ENCODE measurements around the gene PXDC1. TPM values are rescaled to one million over a fixed set of nuclear protein-coding genes. Genes with fewer than 3 reads are reported as not detected.

The PXDC1 gene
- total and polyA plus RNA-seq, 7 donors, result 9.0 to 116 (median 46.7) TPM

DNA sequence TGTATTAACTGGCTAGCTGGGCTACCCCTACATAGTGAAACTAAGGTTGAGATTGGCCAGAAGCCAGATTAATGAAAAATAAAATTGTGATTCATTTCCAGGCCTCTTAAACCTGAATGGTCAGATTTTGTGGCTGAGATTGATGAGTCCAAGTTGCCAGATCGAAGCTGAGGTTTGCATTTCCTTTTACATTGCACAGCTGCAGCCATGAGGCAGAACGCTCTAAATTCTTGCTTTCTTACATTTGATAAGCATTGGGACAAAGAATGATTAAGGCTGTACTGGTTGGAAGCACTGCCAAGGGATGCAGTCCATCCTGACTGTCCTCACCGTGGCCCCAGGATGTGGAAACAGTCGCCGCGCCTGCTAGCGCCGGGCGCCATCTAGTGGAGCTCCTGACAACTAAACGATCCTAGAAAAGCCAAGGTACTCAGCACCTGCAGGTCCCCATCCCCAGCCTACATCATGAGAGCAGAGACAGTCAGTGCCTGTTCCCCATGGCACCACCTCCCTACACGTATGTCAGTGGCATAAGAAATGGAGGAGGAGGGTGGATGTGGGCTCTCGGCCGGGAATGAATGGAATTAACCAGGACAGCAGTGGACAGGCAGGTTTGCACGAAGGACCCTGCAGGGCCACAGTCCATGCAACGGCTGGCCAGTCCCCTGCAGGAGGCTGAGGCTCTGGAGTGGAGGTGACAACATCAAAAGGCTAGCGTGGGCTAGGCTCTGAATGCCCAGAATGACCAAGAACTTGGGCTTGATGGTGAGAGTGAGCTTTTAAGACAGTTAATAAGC, 19.0 kb downstream of the PXDC1 start:
- Histone ChIP-seq H3K27ac (no peak overlapping the region), H3K27me3 (no peaks in the 10 kb centered on the region), H3K9me3 (no peaks in the 10 kb centered on the region), H3K36me3 (peaks cover 10 to 39% (median 28%) of the 10 kb centered on the region in 4 donors), H3K4me3 (no peak overlapping the region), H3K4me1 (peaks cover 0 to 34% (median 22%) of the 10 kb centered on the region in 4 donors)
- DNase-seq, result peak; percentile 89
- TF ChIP-seq POLR2AphosphoS5 (IDR thresholded peaks at IDR 0.05) (peak in 2 of 4 donors; percentile 12 to 14), POLR2A (IDR thresholded peaks at IDR 0.05) (no peak), EP300 (IDR thresholded peaks at IDR 0.05) (no peak)
- TF ChIP-seq, protein P1, sequence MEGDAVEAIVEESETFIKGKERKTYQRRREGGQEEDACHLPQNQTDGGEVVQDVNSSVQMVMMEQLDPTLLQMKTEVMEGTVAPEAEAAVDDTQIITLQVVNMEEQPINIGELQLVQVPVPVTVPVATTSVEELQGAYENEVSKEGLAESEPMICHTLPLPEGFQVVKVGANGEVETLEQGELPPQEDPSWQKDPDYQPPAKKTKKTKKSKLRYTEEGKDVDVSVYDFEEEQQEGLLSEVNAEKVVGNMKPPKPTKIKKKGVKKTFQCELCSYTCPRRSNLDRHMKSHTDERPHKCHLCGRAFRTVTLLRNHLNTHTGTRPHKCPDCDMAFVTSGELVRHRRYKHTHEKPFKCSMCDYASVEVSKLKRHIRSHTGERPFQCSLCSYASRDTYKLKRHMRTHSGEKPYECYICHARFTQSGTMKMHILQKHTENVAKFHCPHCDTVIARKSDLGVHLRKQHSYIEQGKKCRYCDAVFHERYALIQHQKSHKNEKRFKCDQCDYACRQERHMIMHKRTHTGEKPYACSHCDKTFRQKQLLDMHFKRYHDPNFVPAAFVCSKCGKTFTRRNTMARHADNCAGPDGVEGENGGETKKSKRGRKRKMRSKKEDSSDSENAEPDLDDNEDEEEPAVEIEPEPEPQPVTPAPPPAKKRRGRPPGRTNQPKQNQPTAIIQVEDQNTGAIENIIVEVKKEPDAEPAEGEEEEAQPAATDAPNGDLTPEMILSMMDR (IDR thresholded peaks at IDR 0.05), result peak; percentile 83 to 89 (median 86)
- intact Hi-C loops (cut with DNase I), result loop anchor here (1.0 to 10.0 kb wide), 5 partner anchors 275 to 608 kb away; partner anchors contain the start of gene SLC22A23
- 20 to 29% methylated on average over 16 of the region's 16 CpGs for WGBS, 2 donors

DNA sequence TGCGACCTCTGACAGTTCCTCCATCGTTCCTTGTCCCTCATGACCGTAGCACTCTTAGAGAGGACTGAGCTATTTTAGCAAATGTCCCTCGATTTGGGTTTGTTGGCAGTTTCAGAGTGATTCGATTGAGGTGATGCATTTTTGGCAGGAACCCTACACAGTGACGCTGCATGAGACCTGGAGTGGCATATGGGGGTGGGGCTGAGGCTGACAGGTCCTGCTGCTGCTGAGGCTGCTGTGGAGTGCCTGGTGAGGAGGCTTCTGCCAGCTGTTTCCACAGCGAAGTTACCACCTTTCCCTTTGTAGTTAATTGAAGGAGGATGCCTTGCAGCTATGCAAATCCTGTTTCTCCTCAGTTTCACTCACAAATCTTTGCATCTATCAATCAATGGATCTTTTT, 19.8 kb downstream of the PXDC1 start:
- no peaks in the 10 kb centered on the region for H3K9me3 ChIP-seq
- H3K27ac ChIP-seq, result no peak overlapping the region
- no peak overlapping the region for H3K4me3 ChIP-seq
- no peaks in the 10 kb centered on the region for H3K27me3 ChIP-seq
- DNase-seq, result no peak
- WGBS, 2 donors, result 88% methylated on average over 7 of the region's 7 CpGs
- TF ChIP-seq EP300 (IDR thresholded peaks at IDR 0.05), result no peak
- TF ChIP-seq POLR2A (IDR thresholded peaks at IDR 0.05), result no peak
- no peak for TF ChIP-seq POLR2AphosphoS5 (IDR thresholded peaks at IDR 0.05)
- TF ChIP-seq, protein P1 (IDR thresholded peaks at IDR 0.05), result no peak
- peaks cover 0 to 37% (median 22%) of the 10 kb centered on the region in 4 donors for H3K4me1 ChIP-seq
- intact Hi-C loops (cut with DNase I), result loop anchor here (1.0 to 10.0 kb wide), 5 partner anchors 274 to 607 kb away; partner anchors contain the start of gene SLC22A23
- H3K36me3 ChIP-seq, result peaks cover 19 to 40% (median 33%) of the 10 kb centered on the region in 4 donors

DNA sequence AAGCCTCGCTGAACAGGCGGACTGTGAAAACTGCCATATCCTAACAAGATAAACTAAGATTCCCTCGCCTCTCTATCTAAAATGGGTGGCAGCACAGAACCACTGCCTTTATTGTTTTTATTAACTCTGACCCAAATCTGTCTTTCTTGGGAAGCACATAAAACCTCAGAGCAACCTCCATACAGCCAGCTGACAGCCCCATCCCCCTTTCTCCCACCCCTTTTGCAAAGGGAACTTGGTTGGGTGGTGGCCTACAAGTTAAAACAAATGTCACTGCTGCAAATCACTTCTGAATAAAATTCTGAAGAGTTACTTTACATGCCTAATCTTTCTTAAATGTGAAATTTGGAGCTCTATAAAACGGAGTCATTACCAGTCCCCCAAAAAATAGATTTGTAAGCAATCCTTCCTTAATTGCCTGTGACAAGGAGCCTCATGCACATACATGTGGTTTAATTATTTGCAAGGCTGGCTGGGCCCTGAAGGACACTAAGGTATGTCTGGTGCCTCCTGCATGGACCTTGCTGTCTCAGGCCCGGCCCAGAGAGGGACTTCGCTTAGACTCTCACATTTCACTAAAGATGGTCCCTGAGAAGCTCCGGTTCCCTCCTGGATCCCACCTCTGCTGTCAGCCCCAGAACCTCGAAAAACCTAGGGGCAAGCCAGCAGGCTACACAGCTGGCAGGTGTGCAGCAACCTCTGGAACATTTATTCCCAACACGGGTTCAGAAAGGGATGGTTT, 21.7 kb downstream of the PXDC1 start:
- H3K4me3 ChIP-seq, result no peak overlapping the region
- H3K27ac ChIP-seq, result no peak overlapping the region
- no peaks in the 10 kb centered on the region for H3K9me3 ChIP-seq
- H3K36me3 ChIP-seq, result peaks cover 12 to 38% (median 25%) of the 10 kb centered on the region in 4 donors
- no peak for DNase-seq
- 84 to 92% methylated on average over 9 of the region's 9 CpGs for WGBS, 2 donors
- intact Hi-C loops (cut with DNase I), result loop anchor here (5.0 to 10.0 kb wide), 4 partner anchors 162 to 605 kb away; partner anchors contain the start of gene SLC22A23
- H3K27me3 ChIP-seq, result no peaks in the 10 kb centered on the region
- H3K4me1 ChIP-seq, result peaks cover 0 to 56% (median 29%) of the 10 kb centered on the region in 4 donors
- TF ChIP-seq POLR2A (IDR thresholded peaks at IDR 0.05) (no peak), POLR2AphosphoS5 (IDR thresholded peaks at IDR 0.05) (no peak), EP300 (IDR thresholded peaks at IDR 0.05) (no peak)
- TF ChIP-seq, protein P1 (IDR thresholded peaks at IDR 0.05), result no peak

DNA sequence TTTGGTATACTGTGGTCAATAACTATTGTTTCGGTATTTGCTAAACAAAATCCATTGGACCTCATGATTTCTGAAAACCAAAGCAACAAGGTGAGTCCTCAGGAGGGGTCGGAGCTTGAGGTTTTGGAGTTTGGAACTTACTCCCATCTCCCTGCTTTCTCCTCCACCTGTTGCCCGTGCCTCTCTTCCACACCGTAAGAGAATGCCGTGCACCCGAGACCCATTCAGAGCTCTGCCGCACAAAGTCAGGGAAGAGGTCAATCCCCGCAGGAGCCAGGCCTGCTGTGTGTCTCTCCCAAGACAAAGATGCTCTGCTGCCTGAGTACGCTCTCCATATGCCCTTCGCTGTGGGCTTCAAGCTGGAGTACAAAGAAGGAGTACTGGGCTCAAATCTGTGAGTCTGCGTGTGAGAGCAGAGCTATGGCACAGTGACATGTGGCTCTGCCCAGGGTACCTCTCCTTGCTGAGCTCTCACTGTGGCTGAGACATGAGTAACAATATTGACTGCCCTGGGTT, 23.9 kb downstream of the PXDC1 start:
- no peak overlapping the region for H3K4me3 ChIP-seq
- H3K27ac ChIP-seq, result no peak overlapping the region
- no peak for DNase-seq
- no peaks in the 10 kb centered on the region for H3K27me3 ChIP-seq
- intact Hi-C loops (cut with DNase I), result loop anchor here (5.0 kb wide), 1 partner anchor 160 kb away; no protein-coding TSS in a partner anchor
- 95 to 96% methylated on average over 11 of the region's 11 CpGs for WGBS, 2 donors
- no peak for TF ChIP-seq POLR2A (IDR thresholded peaks at IDR 0.05)
- no peak for TF ChIP-seq EP300 (IDR thresholded peaks at IDR 0.05)
- TF ChIP-seq POLR2AphosphoS5 (IDR thresholded peaks at IDR 0.05), result no peak
- TF ChIP-seq, protein P1 (IDR thresholded peaks at IDR 0.05), result no peak
- peaks cover 0 to 50% (median 32%) of the 10 kb centered on the region in 4 donors for H3K4me1 ChIP-seq
- peaks cover 12 to 48% (median 38%) of the 10 kb centered on the region in 4 donors for H3K36me3 ChIP-seq
- H3K9me3 ChIP-seq, result no peaks in the 10 kb centered on the region
